A549 treated with Hydrocortisone at 1 μM for 4 hours (cell line): ENCODE results near the gene MLLT11. TPM values are rescaled to one million over a fixed set of nuclear protein-coding genes. Genes with fewer than 3 reads are reported as not detected.

Experiments used
- total RNA-seq: library from RNA; stranded (reverse); fragments of 200-300 nt; extraction: Qiagen RNA extraction; gene quantifications from 5 replicates; pipeline ENCODE4 v1.2.3, GENCODE V29; 2022

Gene MLLT11
- 12.6 to 16.9 TPM (median 15.3 TPM) in 5 replicates for total RNA-seq

GRCh38 chr1:151060007-151060656, at the start of gene MLLT11:
MLLT11 (plus strand) TSS chr1:151060397; CDS start chr1:151067225, 6,828 bp downstream.

GRCh38 chr1:151036356-151036755, 23.8 kb upstream of the MLLT11 start, which contains the start of gene BNIPL:
BNIPL (plus strand) TSS chr1:151036586; CDS start chr1:151036726, 140 bp downstream.

GRCh38 chr1:151047591-151047924, 12.6 kb upstream of the MLLT11 start, which contains the start of gene C1orf56:
C1orf56 (plus strand) TSS chr1:151047751; CDS start chr1:151047848, 97 bp downstream.

GRCh38 chr1:151059109-151060006, 839 bp upstream of the MLLT11 start, which contains the start of gene CDC42SE1:
CDC42SE1 (minus strand) TSS chr1:151059622; CDS start chr1:151055730, 3,892 bp downstream.

GRCh38 chr1:151070474-151071276, 10.5 kb downstream of the MLLT11 start, which contains the start of gene GABPB2:
GABPB2 (plus strand) TSS chr1:151070761; CDS start chr1:151088190, 17,429 bp downstream.

Other genes with a start within 250 kb of the MLLT11 start
- 10.2 to 18.8 TPM (median 12.2 TPM) in 5 replicates for gene ARNT, start 183.8 kb upstream of the MLLT11 start, total RNA-seq
- not detected in 5 replicates for gene CTXND2, start 173.3 kb upstream of the MLLT11 start, total RNA-seq
- gene SETDB1, start 134.0 kb upstream of the MLLT11 start, total RNA-seq: 21.9 to 29.0 TPM (median 22.2 TPM) in 5 replicates
- 241 to 291 TPM (median 246 TPM) in 5 replicates for gene CERS2, start 85.6 kb upstream of the MLLT11 start, total RNA-seq
- 0.70 to 1.1 TPM (median 0.84 TPM) in 5 replicates for gene ANXA9, start 78.1 kb upstream of the MLLT11 start, total RNA-seq
- 2.6 to 3.9 TPM (median 3.0 TPM) in 5 replicates for gene MINDY1, start 53.5 kb upstream of the MLLT11 start, total RNA-seq
- 12.0 to 19.6 TPM (median 15.3 TPM) in 5 replicates for gene PRUNE1, start 51.9 kb upstream of the MLLT11 start, total RNA-seq
- 0.03 to 0.28 TPM (median 0.09 TPM) in 5 replicates for gene BNIPL, start 23.8 kb upstream of the MLLT11 start, total RNA-seq
- 5.9 to 7.9 TPM (median 6.2 TPM) in 5 replicates for gene C1orf56, start 12.6 kb upstream of the MLLT11 start, total RNA-seq
- gene CDC42SE1, start 775 bp upstream of the MLLT11 start, total RNA-seq: 80.4 to 99.4 TPM (median 81.8 TPM) in 5 replicates
- 3.0 to 3.2 TPM (median 3.1 TPM) in 5 replicates for gene GABPB2, start 10.4 kb downstream of the MLLT11 start, total RNA-seq
- gene SEMA6C, start 86.2 kb downstream of the MLLT11 start, total RNA-seq: 1.3 to 2.2 TPM (median 1.6 TPM) in 5 replicates
- gene TNFAIP8L2, start 96.3 kb downstream of the MLLT11 start, total RNA-seq: 0.08 TPM in 1 of 5 replicates, not detected in the others
- 5.5 to 9.6 TPM (median 6.4 TPM) in 5 replicates for gene LYSMD1, start 105.5 kb downstream of the MLLT11 start, total RNA-seq
- gene SCNM1, start 105.7 kb downstream of the MLLT11 start, total RNA-seq: 39.9 to 48.7 TPM (median 48.1 TPM) in 5 replicates
- gene TMOD4, start 115.6 kb downstream of the MLLT11 start, total RNA-seq: 0.25 to 0.44 TPM (median 0.27 TPM) in 3 of 5 replicates, not detected in the others
- 44.3 to 78.2 TPM (median 45.5 TPM) in 5 replicates for gene VPS72, start 129.8 kb downstream of the MLLT11 start, total RNA-seq
- 49.5 to 70.6 TPM (median 50.8 TPM) in 5 replicates for gene PIP5K1A, start 138.2 kb downstream of the MLLT11 start, total RNA-seq
- gene PSMD4, start 194.3 kb downstream of the MLLT11 start, total RNA-seq: 166 to 193 TPM (median 187 TPM) in 5 replicates
- gene ZNF687, start 221.9 kb downstream of the MLLT11 start, total RNA-seq: 13.0 to 15.0 TPM (median 14.0 TPM) in 5 replicates